IPS DF 6.9 (cell line): ENCODE measurements around the gene SOCS1.

Experiments
- DNase-seq: peaks from one replicate; pipeline ENCODE4 v3.0.0-alpha.2; 2013; ENCODE audit warnings: low read depth, low spot score
- H3K27ac ChIP-seq: one replicate; pipeline ENCODE4 v1.5.1; 2013; ENCODE audit warnings: low read length, control low read depth
- H3K27me3 ChIP-seq: 2 replicates; pipeline ENCODE4 v1.6.1; 2013; ENCODE audit warnings: mild to moderate bottlenecking, low read length; ENCODE audit not compliant: control insufficient read depth, insufficient read depth
- H3K36me3 ChIP-seq: 2 replicates; pipeline ENCODE4 v1.6.1; 2013; ENCODE audit warnings: low read length; ENCODE audit not compliant: control insufficient read depth, insufficient read depth
- H3K4me1 ChIP-seq: 2 replicates; pipeline ENCODE4 v1.6.1; 2013; ENCODE audit warnings: low read length; ENCODE audit not compliant: control insufficient read depth, insufficient read depth
- H3K4me3 ChIP-seq: 2 replicates; pipeline ENCODE4 v1.5.1; 2013; ENCODE audit warnings: mild to moderate bottlenecking, low read length
- H3K9me3 ChIP-seq: 2 replicates; pipeline ENCODE4 v1.6.1; 2013; ENCODE audit warnings: low read length, inconsistent platforms; ENCODE audit not compliant: control insufficient read depth, insufficient read depth
- WGBS: extraction: QIAGEN DNeasy Blood & Tissue Kit; methylation state at CpG from one replicate; pipeline ENCODE4 v1.1.7; 2013; ENCODE audit warnings: mixed read lengths, missing lambda C conversion rate; ENCODE audit not compliant: insufficient read length, insufficient coverage; 5-methylcytosine and 5-hydroxymethylcytosine counted together

The SOCS1 gene

DNA sequence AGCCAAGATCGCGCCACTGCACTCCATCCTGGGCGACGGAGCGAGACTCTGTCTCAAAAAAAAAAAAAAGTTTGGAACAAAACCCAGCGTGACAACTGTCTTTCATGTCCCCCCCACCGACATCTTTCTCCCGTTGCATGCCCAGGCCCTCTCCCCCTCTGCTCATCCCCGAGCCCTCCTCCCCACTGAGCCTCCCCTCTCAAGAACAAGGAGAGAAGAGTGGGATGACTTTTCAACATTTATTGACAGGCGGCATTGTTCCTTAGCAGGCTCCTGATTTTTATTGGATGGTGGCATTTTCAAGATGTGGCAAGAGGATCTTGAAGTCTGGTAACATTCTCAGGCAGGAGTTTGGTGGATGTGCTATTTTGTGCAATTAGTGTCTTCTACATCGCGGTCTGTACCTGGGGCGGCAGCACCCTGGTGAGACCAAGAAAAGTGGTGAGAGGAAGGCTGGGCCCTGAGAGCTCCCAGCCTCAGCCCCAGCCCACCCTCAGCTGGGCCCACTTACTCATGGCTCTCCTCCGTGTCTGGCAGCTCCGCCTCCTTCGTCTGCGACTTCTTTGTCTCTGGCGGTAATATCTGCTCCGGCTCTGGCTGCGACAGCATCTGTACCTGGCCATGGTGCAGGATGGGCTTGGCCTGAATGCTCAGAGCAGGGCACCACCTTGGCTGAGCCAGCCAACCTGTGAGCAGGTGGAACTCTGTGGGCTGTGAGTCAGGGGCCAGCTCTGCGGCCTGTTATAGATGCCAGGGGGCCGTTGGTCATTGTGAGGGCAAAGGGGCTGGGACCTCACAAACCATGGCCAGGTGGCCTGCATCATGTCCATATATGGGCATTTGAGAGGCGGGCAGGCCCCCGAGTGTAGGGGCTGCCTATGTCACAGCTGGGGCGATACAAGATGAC, 24.9 kb upstream of the SOCS1 start, which contains the start of gene PRM1:
PRM1 (minus strand) TSS at position 715 of the 907 bp plus-strand sequence; CDS start at position 623, 92 bp downstream.
- Histone ChIP-seq H3K9me3 (no peaks in the 10 kb centered on the region), H3K4me1 (no peaks in the 10 kb centered on the region; the same call in 1 of the 2 replicates), H3K27me3 (no peaks in the 10 kb centered on the region), H3K27ac (no peak within 1 kb of the TSS), H3K36me3 (no peaks in the 10 kb centered on the region), H3K4me3 (no peak within 1 kb of the TSS)
- no peak for DNase-seq
- WGBS, result no CpG with 5 or more reads among the region's 25 CpGs

DNA sequence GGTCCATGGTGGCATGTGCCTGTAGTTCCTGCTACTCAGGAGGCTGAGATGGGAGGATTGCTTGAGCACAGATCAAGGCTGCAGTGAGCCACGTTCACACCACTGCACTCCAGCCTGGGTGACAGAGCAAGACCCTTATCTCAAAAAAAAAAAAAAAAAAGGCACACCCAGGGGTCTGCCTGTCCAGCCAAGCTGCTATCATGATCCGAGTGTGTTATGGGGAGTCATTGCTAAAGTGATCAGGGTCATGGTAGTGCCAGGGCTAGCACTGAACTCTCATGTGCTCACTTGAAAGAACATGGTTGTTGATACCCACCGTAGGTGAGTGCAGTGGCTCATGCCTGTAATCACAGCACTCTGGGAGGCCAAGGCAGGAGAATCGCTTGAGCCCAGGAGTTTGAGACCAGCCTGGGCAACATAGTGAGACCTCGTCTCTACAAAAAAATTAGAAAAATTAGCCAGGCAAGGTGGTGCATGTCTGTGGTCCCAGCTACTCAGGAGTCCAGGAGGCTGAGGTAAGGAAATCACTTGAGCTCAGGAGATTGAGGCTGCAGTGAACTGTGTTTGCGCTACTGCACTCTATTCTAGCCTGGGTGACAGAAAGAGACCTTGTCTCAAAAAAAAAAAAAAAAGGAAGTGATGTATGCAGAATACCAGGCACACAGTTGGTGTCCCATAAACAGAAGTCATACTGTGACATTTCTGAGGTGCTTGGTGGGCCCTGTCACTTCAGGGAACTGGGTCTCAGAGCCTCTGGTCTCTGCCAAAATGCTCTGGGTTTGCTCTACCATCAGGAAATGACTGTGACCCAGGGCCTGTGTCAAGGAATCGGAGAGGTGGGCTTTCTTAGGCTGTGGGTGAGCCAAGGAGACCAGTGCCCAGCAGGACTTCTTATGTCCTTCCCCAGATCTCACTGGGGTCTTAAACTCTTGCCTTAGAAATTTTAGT, 23.0 kb upstream of the SOCS1 start:
- Histone ChIP-seq H3K36me3 (no peaks in the 10 kb centered on the region), H3K9me3 (no peaks in the 10 kb centered on the region), H3K27me3 (no peaks in the 10 kb centered on the region), H3K27ac (no peak overlapping the region), H3K4me3 (no peak overlapping the region), H3K4me1 (no peaks in the 10 kb centered on the region; the same call in 1 of the 2 replicates)
- DNase-seq, result no peak
- WGBS, result no CpG with 5 or more reads among the region's 7 CpGs

DNA sequence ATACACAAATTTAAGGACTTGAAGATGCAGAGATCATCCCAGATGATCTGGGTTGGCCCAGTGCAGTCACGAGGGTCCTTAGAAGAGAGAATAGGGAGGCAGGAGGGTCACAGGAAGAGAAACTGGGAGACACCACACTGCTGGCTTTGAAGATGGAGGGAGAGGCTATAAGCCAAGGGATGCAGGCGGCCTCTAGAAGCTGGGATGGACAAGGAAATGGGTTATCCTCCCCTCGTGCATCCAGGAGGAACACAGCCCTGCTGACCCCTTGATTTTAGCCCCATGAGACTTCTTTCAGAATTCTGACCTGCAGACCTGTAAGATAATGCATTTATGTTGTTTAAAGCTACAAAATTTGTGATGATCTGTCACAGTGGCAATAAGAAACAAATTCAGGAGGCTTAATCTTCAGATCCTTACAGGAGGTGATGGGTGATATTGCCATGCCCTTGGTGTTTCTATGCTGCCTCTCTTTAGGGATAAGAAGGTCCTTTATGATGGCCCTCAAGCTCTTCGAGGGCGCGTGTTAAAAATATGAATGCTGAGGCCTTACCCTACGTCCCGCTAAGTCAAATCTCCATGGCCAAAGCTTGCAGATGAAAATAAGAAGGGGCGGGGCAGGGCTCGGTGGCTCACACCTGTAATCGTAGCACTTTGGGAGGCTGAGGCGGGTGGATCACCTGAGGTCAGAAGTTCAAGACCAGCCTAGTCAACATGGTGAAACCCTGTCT, 21.8 kb upstream of the SOCS1 start:
- Histone ChIP-seq H3K27ac (no peak overlapping the region), H3K36me3 (no peaks in the 10 kb centered on the region), H3K9me3 (no peaks in the 10 kb centered on the region), H3K4me1 (no peaks in the 10 kb centered on the region; the same call in 1 of the 2 replicates), H3K4me3 (no peak overlapping the region), H3K27me3 (no peaks in the 10 kb centered on the region)
- DNase-seq, result no peak
- WGBS, result no CpG with 5 or more reads among the region's 12 CpGs

GRCh38 chr16:11276896-11277593, 21.0 kb upstream of the SOCS1 start:
- no peaks in the 10 kb centered on the region for H3K36me3 ChIP-seq
- no peak overlapping the region for H3K4me3 ChIP-seq
- no CpG with 5 or more reads among the region's 11 CpGs for WGBS
- H3K27ac ChIP-seq, result no peak overlapping the region
- no peaks in the 10 kb centered on the region; the same call in none of the 2 replicates for H3K4me1 ChIP-seq
- no peak for DNase-seq
- no peaks in the 10 kb centered on the region for H3K9me3 ChIP-seq
- no peaks in the 10 kb centered on the region for H3K27me3 ChIP-seq

DNA sequence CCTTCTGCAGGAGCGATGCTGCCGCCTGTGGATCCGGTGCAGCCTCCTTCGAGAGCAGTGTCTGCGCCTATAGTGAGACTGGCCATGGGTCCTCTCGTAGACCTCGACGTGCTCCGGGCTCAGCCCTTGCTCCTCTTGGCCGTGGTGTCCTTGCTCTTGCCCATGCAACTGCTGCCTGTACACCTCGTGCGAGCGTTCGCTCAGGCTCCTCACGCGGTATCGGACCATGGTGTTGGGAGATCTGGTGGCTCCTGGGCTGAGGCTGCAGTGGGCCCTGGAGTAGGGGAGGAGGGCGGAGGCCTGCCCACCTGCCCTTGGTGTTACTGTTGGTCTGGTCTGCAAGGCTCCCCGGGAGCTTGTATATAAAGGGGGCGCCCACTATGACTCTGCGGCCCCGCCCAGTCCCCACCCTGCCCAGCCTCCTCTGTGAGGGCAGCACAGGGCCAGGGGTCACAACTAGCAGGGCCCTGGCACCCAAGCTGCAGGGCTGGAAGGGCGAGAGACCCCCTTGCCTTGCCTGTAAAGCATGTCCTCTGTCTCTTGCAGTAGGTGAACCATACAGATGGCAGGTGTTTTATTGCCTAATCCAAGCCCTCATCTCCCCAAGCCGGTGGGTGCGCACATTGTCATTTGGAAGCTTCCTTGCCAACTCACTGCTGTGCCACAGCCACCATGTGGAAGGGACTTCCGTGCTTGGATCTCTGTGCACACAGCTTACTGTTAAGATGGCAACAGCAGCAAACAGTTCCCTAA, 20.3 kb upstream of the SOCS1 start, which contains the start of gene PRM2:
PRM2 (minus strand) TSS at position 338 of the 753 bp plus-strand sequence; CDS start at position 228, 110 bp downstream.
- Histone ChIP-seq H3K4me1 (no peaks in the 10 kb centered on the region; the same call in none of the 2 replicates), H3K4me3 (no peak within 1 kb of the TSS), H3K9me3 (no peaks in the 10 kb centered on the region), H3K27ac (no peak within 1 kb of the TSS), H3K36me3 (no peaks in the 10 kb centered on the region), H3K27me3 (no peaks in the 10 kb centered on the region)
- no peak for DNase-seq
- WGBS, result no CpG with 5 or more reads among the region's 26 CpGs

GRCh38 chr16:11274964-11275363, 19.0 kb upstream of the SOCS1 start:
- no peak overlapping the region for H3K27ac ChIP-seq
- no peak overlapping the region for H3K4me3 ChIP-seq
- WGBS, result no CpG with 5 or more reads among the region's 7 CpGs
- H3K27me3 ChIP-seq, result no peaks in the 10 kb centered on the region
- DNase-seq, result no peak
- no peaks in the 10 kb centered on the region; the same call in 1 of the 2 replicates for H3K4me1 ChIP-seq
- H3K9me3 ChIP-seq, result no peaks in the 10 kb centered on the region
- H3K36me3 ChIP-seq, result no peaks in the 10 kb centered on the region

GRCh38 chr16:11273721-11274324, 17.8 kb upstream of the SOCS1 start:
- Histone ChIP-seq H3K9me3 (no peaks in the 10 kb centered on the region), H3K27ac (no peak overlapping the region), H3K36me3 (no peaks in the 10 kb centered on the region), H3K4me1 (no peaks in the 10 kb centered on the region; the same call in 1 of the 2 replicates), H3K27me3 (no peaks in the 10 kb centered on the region), H3K4me3 (no peak overlapping the region)
- WGBS, result no CpG with 5 or more reads among the region's 3 CpGs
- DNase-seq, result no peak

DNA sequence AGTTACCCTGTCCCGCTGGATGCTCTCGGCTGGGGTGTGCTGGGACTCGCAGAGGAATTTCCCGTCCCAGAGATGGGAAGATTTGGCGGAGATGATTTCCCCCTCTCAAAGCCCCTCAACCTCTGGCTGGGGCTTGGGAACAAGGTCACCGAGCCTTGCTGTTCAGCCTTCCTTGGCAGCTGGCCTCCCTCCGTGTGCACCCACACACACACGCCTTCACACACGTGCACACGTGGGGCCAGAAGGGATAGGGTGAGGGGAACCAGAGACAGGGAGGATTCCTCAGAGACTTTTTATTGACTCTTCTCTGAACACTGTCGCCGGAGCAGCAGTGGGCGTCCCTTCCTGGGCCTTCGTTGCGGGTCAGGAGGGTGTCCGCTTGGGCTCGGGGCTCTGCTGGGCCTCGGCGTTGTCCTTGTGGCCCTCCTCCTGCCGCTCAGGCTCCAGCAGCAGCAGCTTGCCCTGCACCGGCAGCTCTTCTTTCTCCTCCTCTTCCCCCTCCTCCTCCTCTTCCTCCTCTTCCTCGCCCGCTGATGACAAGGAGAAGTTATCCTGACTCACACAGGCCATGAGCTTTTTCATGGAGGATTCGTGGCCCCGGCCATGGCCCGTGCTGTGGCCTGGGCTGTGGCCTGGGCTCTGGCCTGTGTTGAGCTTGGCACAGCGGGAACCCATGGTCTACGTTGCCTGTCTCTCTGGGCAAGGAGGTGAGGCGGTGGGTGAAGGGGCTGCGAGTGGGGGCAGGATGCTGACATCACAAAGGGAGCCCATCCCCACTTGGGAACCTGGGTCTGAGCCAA, 17.1 kb upstream of the SOCS1 start, which contains the start of gene PRM3:
PRM3 (minus strand) TSS at position 709 of the 800 bp plus-strand sequence; CDS start at position 675, 34 bp downstream.
- no CpG with 5 or more reads among the region's 30 CpGs for WGBS
- no peaks in the 10 kb centered on the region for H3K9me3 ChIP-seq
- no peak for DNase-seq
- no peaks in the 10 kb centered on the region; the same call in 1 of the 2 replicates for H3K4me1 ChIP-seq
- no peaks in the 10 kb centered on the region for H3K27me3 ChIP-seq
- H3K4me3 ChIP-seq, result no peak within 1 kb of the TSS
- H3K36me3 ChIP-seq, result no peaks in the 10 kb centered on the region
- H3K27ac ChIP-seq, result no peak within 1 kb of the TSS
